Gastrocnemius medialis (tissue), 4 donors: ENCODE results near the gene RRAD.

Experiments
- POLR2A ChIP-seq, 2 donors: fragments of 450-650 bp; IDR thresholded peaks; one replicate each; pipeline ENCODE4 v1.6.1; 2017; ENCODE audit warnings: antibody characterized with exemption in 2 of 2, mild to moderate bottlenecking in 2 of 2, moderate library complexity in 2 of 2
- TF ChIP-seq, protein P1 (sequence below), 5 experiments: fragments of 450-650 bp in 3 of 5; fragments of 200-600 bp in 2 of 5; sonication (generic) in 2 of 5; IDR thresholded peaks in 4 of 5; conservative IDR thresholded peaks in 1 of 5; 1 replicate in 4 of 5; 2 replicates in 1 of 5; pipeline ENCODE4 v1.5.1; 2016 to 2019; ENCODE audit warnings: antibody characterized with exemption in 5 of 5, mild to moderate bottlenecking in 3 of 5, moderate library complexity in 3 of 5

DNA sequence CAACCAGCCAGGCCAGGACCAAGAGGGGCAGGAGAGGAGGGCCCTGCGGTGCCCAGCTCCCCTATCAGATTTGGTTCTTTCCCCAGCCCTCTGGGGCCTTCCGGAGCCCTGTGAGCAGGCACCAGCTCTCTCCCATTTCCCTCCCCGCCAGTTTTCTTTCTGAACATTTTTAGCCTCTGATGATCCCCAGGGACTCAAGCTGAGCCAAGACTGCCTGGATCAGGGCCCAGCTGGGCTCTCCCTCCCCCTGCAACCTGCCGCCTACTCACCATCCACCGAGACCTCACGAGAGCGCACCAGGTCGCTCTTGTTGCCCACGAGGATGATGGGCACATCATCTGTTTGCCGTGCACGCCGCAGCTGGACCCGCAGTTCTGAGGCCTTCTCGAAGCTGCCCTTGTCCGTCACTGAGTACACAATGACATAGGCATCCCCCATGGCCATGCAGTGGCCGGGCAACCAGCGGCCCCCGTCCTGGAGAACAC, 2.0 kb downstream of the RRAD start:
- TF ChIP-seq, protein P1, sequence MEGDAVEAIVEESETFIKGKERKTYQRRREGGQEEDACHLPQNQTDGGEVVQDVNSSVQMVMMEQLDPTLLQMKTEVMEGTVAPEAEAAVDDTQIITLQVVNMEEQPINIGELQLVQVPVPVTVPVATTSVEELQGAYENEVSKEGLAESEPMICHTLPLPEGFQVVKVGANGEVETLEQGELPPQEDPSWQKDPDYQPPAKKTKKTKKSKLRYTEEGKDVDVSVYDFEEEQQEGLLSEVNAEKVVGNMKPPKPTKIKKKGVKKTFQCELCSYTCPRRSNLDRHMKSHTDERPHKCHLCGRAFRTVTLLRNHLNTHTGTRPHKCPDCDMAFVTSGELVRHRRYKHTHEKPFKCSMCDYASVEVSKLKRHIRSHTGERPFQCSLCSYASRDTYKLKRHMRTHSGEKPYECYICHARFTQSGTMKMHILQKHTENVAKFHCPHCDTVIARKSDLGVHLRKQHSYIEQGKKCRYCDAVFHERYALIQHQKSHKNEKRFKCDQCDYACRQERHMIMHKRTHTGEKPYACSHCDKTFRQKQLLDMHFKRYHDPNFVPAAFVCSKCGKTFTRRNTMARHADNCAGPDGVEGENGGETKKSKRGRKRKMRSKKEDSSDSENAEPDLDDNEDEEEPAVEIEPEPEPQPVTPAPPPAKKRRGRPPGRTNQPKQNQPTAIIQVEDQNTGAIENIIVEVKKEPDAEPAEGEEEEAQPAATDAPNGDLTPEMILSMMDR (IDR thresholded peaks at IDR 0.05 in 4 of 5, conservative IDR thresholded peaks at IDR 0.05 in 1 of 5): no peak
- peak; percentile 39 to 55 for TF ChIP-seq POLR2A (IDR thresholded peaks at IDR 0.05)
